ENCODE results near the gene ZNF697. TPM values are rescaled to one million over a fixed set of nuclear protein-coding genes. Genes with fewer than 3 reads are reported as not detected.

ZNF697 gene
- total and polyA plus RNA-seq, 9 of the 15 experiments (the other 6 are each of a cell fraction or from before 2014, with no cell fraction given), result 2.1 to 13.6 (median 8.3) TPM

- H3K79me2 ChIP-seq (ENCODE audit: control insufficient read depth, insufficient read depth, low read length), result no peaks in the 10 kb centered on the region
- no peaks in the 10 kb centered on the region for H3K4me1 ChIP-seq (replicated peaks in 1 of 2; ENCODE audit: control insufficient read depth in 2 of 2, insufficient read depth in 2 of 2, low read length in 2 of 2)
- H3K4me2 ChIP-seq (ENCODE audit: insufficient read depth, low read length), result no peak overlapping the region
- H3K9me3 ChIP-seq (replicated peaks; ENCODE audit: control insufficient read depth, insufficient read depth, low read depth, low read length), result peaks cover 1% of the 10 kb centered on the region; the same call in 1 of the 2 replicates
- ChIA-PET POLR2A (no interaction called here), CTCF (ENCODE audit: low intra/inter-chr PET ratio) (no interaction called here)
- H4K20me1 ChIP-seq (replicated peaks; ENCODE audit: control insufficient read depth, insufficient read depth, low read length), result no peaks in the 10 kb centered on the region
- no peak overlapping the region for H3K27ac ChIP-seq (ENCODE audit: extremely low read depth, low read depth, low read length)
- 2% methylated on average over 3 of the region's 3 CpGs for WGBS (ENCODE audit: insufficient coverage, low coverage, missing lambda C conversion rate)
- H3K9ac ChIP-seq (ENCODE audit: insufficient read depth in 1 of 2, low read depth in 2 of 2, low read length in 2 of 2), result no peak overlapping the region
- FAIRE-seq, result no peak
- BruUV-seq (replicated peaks), result no TSS peak
- TF ChIP-seq POLR3A (IDR thresholded peaks at IDR 0.05; ENCODE audit: borderline replicate concordance, extremely low read depth, insufficient read depth, insufficient read length), result no peak
- TF ChIP-seq TEAD2 (tag; IDR thresholded peaks at IDR 0.05), result no peak
- no peak for TF ChIP-seq CREB3L1 (IDR thresholded peaks at IDR 0.05; ENCODE audit: borderline replicate concordance, low read depth)
- TF ChIP-seq E2F4 (CRISPR knock-in tag; IDR thresholded peaks at IDR 0.05; ENCODE audit: low read depth), result no peak
- TF ChIP-seq PRMT5 (CRISPR knock-in tag; IDR thresholded peaks at IDR 0.05), result no peak
- TF ChIP-seq ZNF140 (CRISPR knock-in tag; IDR thresholded peaks at IDR 0.05), result no peak
- TF ChIP-seq EZH2 (IDR thresholded peaks at IDR 0.05; ENCODE audit: borderline replicate concordance, low read depth, low read length), result no peak
- TF ChIP-seq ZNF609 (CRISPR knock-in tag; IDR thresholded peaks at IDR 0.05; ENCODE audit: borderline replicate concordance), result no peak
- TF ChIP-seq MEIS2 (IDR thresholded peaks at IDR 0.05; ENCODE audit: partially characterized antibody), result no peak
- TF ChIP-seq CSDE1 (IDR thresholded peaks at IDR 0.05), result no peak
- TF ChIP-seq ZNF217 (CRISPR knock-in tag; IDR thresholded peaks at IDR 0.05), result no peak
- no peak for TF ChIP-seq IRF9 (tag; IDR thresholded peaks at IDR 0.05)
- H3K4me3 ChIP-seq, result no peak overlapping the region
- peaks cover 7 to 16% of the 10 kb centered on the region in 2 experiments; a peak in 3 of 5 replicates for H3K27me3 ChIP-seq (ENCODE audit: control insufficient read depth in 2 of 2, insufficient read depth in 2 of 2, low read length in 2 of 2)
- DNase-seq (ENCODE audit: extremely low read depth in 1 of 4, low spot score in 3 of 4), result no peak
- in situ Hi-C loops (cut with MboI) (no loop called here), intact Hi-C loops (cut with micrococcal nuclease) (loop anchor here (10.0 kb wide), 1 partner anchor 131 kb away; no protein-coding TSS in a partner anchor)
- ATAC-seq, result no peak
- no peak overlapping the region for H2AFZ ChIP-seq (ENCODE audit: low read depth, low read length)
- no peaks in the 10 kb centered on the region for H3K9me1 ChIP-seq (ENCODE audit: control insufficient read depth, insufficient read depth, low read length)
- H3K36me3 ChIP-seq (ENCODE audit: control insufficient read depth, insufficient read depth, low read length), result no peaks in the 10 kb centered on the region
Observed at GRCh38 chr1:119605686-119606085, 42.4 kb downstream of the ZNF697 start.
